GM18519 (cell line): ENCODE data around the gene POLR3A.
"Not testable (repeated sequence)": the region's sequence is repeated elsewhere in the genome, so short reads cannot be mapped to it uniquely, and the experiment has no call there.

ENCODE experiments used
- ATAC-seq: cut with Tn5 transposase; IDR thresholded peaks from one replicate; pipeline ENCODE4 v1.9.1; 2021; ENCODE audit warnings: mild to moderate bottlenecking, moderate library complexity; ENCODE audit not compliant: unreplicated experiment, low FRiP score

POLR3A gene

GRCh38 chr10:78029269-78030226 lies at the start of gene POLR3A:
Gene POLR3A (minus strand): TSS chr10:78029515. CDS start chr10:78029407, 108 bp downstream.
- ATAC-seq = peak; percentile 42

GRCh38 chr10:78078539-78079330 lies 49.4 kb upstream of the POLR3A start:
- ATAC-seq = no peak

- ATAC-seq = not testable (repeated sequence)
Observed at GRCh38 chr10:78075806-78076205, 46.5 kb upstream of the POLR3A start.

- no peak for ATAC-seq
Observed at GRCh38 chr10:78072504-78072903, 43.2 kb upstream of the POLR3A start.

- no peak for ATAC-seq
Observed at GRCh38 chr10:78071857-78072179, 42.5 kb upstream of the POLR3A start.

GRCh38 chr10:78071140-78071856 lies 42.0 kb upstream of the POLR3A start:
- ATAC-seq = no peak

GRCh38 chr10:78070726-78071125 lies 41.4 kb upstream of the POLR3A start:
- ATAC-seq = no peak

- ATAC-seq = not testable (repeated sequence)
Observed at GRCh38 chr10:78070064-78070463, 40.7 kb upstream of the POLR3A start.

- ATAC-seq = no peak
Observed at GRCh38 chr10:78069151-78069550, 39.8 kb upstream of the POLR3A start.

- ATAC-seq = no peak
Observed at GRCh38 chr10:78066728-78067430, 37.6 kb upstream of the POLR3A start.

GRCh38 chr10:78066012-78066411 lies 36.7 kb upstream of the POLR3A start:
- ATAC-seq = no peak

- ATAC-seq = no peak
Observed at GRCh38 chr10:78065611-78066010, 36.3 kb upstream of the POLR3A start.

- ATAC-seq = not testable (repeated sequence)
Observed at GRCh38 chr10:78064919-78065318, 35.6 kb upstream of the POLR3A start.

- no peak for ATAC-seq
Observed at GRCh38 chr10:78063236-78063635, 33.9 kb upstream of the POLR3A start.

GRCh38 chr10:78062296-78062695 lies 33.0 kb upstream of the POLR3A start:
- ATAC-seq = no peak

- ATAC-seq = no peak
Observed at GRCh38 chr10:78059906-78060702, 30.8 kb upstream of the POLR3A start.

GRCh38 chr10:78058562-78058961 lies 29.2 kb upstream of the POLR3A start:
- ATAC-seq = no peak

- ATAC-seq = no peak
Observed at GRCh38 chr10:78053211-78053868, 24.0 kb upstream of the POLR3A start.

- no peak for ATAC-seq
Observed at GRCh38 chr10:78049851-78050250, 20.5 kb upstream of the POLR3A start.
